ENCODE measurements around the gene ENTPD7. TPM values are rescaled to one million over a fixed set of nuclear protein-coding genes. Genes with fewer than 3 reads are reported as not detected.
A peak's percentile ranks its signal among the peaks of the same experiment; 100 is the strongest.

The ENTPD7 gene
- total and polyA plus RNA-seq, 10 donors: 0.48 to 17.5 (median 11.8) TPM

- Histone ChIP-seq H3K27me3 (replicated peaks in 1 of 7) (no peaks in the 10 kb centered on the region), H3K27ac (peak overlapping the region in 6 of 8 donors; percentile 64 to 86 (median 74)), H3K9me3 (no peaks in the 10 kb centered on the region), H3K36me3 (peaks cover 0 to 23% (median 3%) of the 10 kb centered on the region in 6 donors), H3K4me3 (peak overlapping the region; percentile 56 to 98 (median 86)), H3K4me1 (peaks cover 4 to 73% (median 29%) of the 10 kb centered on the region in 6 donors)
- intact Hi-C loops (cut with DNase I; ENCODE audit: low total_unique reads): no loop called here
- WGBS, 5 donors: 18 to 22% (median 19%) methylated on average over 10 of the region's 10 CpGs
- TF ChIP-seq CTCF (IDR thresholded peaks at IDR 0.05 in 8 of 11, conservative IDR thresholded peaks at IDR 0.05 in 3 of 11) (no peak), POLR2A (IDR thresholded peaks at IDR 0.05) (no peak), POLR2AphosphoS5 (IDR thresholded peaks at IDR 0.05) (no peak)
- peak; percentile 80 for DNase-seq
Observed at GRCh38 chr10:99659868-99660366, 608 bp downstream of the ENTPD7 start.

DNA sequence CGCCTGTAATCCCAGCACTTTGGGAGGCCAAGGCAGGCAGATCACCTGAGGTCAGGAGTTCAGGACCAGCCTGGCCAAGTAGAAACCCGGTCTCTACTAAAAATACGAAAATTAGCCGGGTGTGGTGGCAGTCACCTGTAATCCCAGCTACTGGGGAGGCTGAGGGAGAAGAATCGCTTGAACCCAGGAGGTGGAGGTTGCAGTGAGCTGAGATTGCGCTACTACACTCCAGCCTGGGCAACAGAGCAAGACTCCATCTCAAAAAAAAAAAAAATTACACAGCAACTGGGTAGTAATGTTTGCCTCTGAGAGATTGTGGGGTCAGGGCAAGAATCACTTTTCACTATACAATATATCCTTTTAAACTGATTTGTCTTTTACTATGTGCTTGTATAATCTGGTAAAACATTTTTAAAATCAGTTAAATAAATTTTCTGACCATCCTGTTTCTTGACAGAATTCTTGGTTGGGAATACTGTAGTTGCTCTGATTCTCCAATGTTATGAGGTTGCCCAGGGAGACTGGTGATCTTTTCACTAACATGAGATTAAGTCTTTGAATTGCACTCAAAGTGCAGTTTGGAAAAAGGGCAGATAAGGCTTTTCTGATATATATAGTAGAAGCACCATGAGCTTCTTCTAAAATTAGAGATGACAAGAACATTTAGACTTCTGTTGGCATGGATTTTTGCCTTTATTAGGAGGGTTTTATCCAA, 1.5 kb downstream of the ENTPD7 start:
- WGBS, 5 donors: 96 to 98% (median 97%) methylated on average over 6 of the region's 6 CpGs
- Histone ChIP-seq H3K36me3 (peaks cover 0 to 32% (median 3%) of the 10 kb centered on the region in 6 donors), H3K27me3 (replicated peaks in 1 of 7) (no peaks in the 10 kb centered on the region), H3K9me3 (no peaks in the 10 kb centered on the region), H3K4me3 (peak overlapping the region in 1 of 8 donors; percentile 83), H3K4me1 (peaks cover 4 to 68% (median 29%) of the 10 kb centered on the region in 6 donors), H3K27ac (no peak overlapping the region)
- TF ChIP-seq POLR2AphosphoS5 (IDR thresholded peaks at IDR 0.05) (no peak), CTCF (IDR thresholded peaks at IDR 0.05 in 8 of 11, conservative IDR thresholded peaks at IDR 0.05 in 3 of 11) (no peak), POLR2A (IDR thresholded peaks at IDR 0.05) (no peak)
- intact Hi-C loops (cut with DNase I; ENCODE audit: low total_unique reads): no loop called here
- no peak for DNase-seq

GRCh38 chr10:99661377-99661763, 2.1 kb downstream of the ENTPD7 start:
- intact Hi-C loops (cut with DNase I; ENCODE audit: low total_unique reads): no loop called here
- no peaks in the 10 kb centered on the region for H3K9me3 ChIP-seq
- H3K27ac ChIP-seq: no peak overlapping the region
- peaks cover 0 to 38% (median 3%) of the 10 kb centered on the region in 6 donors for H3K36me3 ChIP-seq
- H3K27me3 ChIP-seq (replicated peaks in 1 of 7): no peaks in the 10 kb centered on the region
- TF ChIP-seq POLR2AphosphoS5 (IDR thresholded peaks at IDR 0.05): no peak
- no peak for TF ChIP-seq CTCF (IDR thresholded peaks at IDR 0.05 in 8 of 11, conservative IDR thresholded peaks at IDR 0.05 in 3 of 11)
- no peak for TF ChIP-seq POLR2A (IDR thresholded peaks at IDR 0.05)
- H3K4me3 ChIP-seq: no peak overlapping the region
- WGBS, 5 donors: 62 to 87% (median 74%) methylated on average over 6 of the region's 6 CpGs
- no peak for DNase-seq
- H3K4me1 ChIP-seq: peaks cover 4 to 62% (median 29%) of the 10 kb centered on the region in 6 donors

GRCh38 chr10:99665304-99665703, 6.0 kb downstream of the ENTPD7 start:
- no peak for DNase-seq
- H3K4me3 ChIP-seq: no peak overlapping the region
- peaks cover 0 to 28% (median 10%) of the 10 kb centered on the region in 6 donors for H3K4me1 ChIP-seq
- H3K27ac ChIP-seq: no peak overlapping the region
- peaks cover 0 to 72% (median 4%) of the 10 kb centered on the region in 6 donors for H3K36me3 ChIP-seq
- TF ChIP-seq CTCF (IDR thresholded peaks at IDR 0.05 in 8 of 11, conservative IDR thresholded peaks at IDR 0.05 in 3 of 11) (no peak), POLR2A (IDR thresholded peaks at IDR 0.05) (no peak), POLR2AphosphoS5 (IDR thresholded peaks at IDR 0.05) (no peak)
- H3K27me3 ChIP-seq (replicated peaks in 1 of 7): no peaks in the 10 kb centered on the region
- intact Hi-C loops (cut with DNase I; ENCODE audit: low total_unique reads): no loop called here
- H3K9me3 ChIP-seq: no peaks in the 10 kb centered on the region
- WGBS, 5 donors: 92 to 98% (median 92%) methylated on average over 2 of the region's 2 CpGs
